GM06990 (cell line): ENCODE results near the gene CACNA1D.

ENCODE experiments used
- DNase-seq: peaks from one replicate; pipeline ENCODE4 v3.0.0-alpha.2; 2011; ENCODE audit not compliant: insufficient read length; ENCODE audit errors: extremely low read depth
- H3K27me3 ChIP-seq: replicated peaks from 2 replicates; pipeline ENCODE4 v1.6.0; 2011; ENCODE audit warnings: low read length; ENCODE audit not compliant: control insufficient read depth, insufficient read depth
- H3K36me3 ChIP-seq: 2 replicates; pipeline ENCODE4 v1.5.1; 2011; ENCODE audit warnings: low read length; ENCODE audit not compliant: control insufficient read depth, insufficient read depth
- H3K4me3 ChIP-seq: replicated peaks from 2 replicates; pipeline ENCODE4 v1.5.1; 2011; ENCODE audit warnings: low read depth, mild to moderate bottlenecking, control low read depth, low read length
- CTCF ChIP-seq: IDR thresholded peaks from 2 replicates; pipeline ENCODE4 v1.5.1; 2011; ENCODE audit warnings: low read length, control low read depth, mild to moderate bottlenecking, inconsistent platforms; ENCODE audit not compliant: insufficient read depth, poor library complexity, severe bottlenecking

Gene CACNA1D

GRCh38 chr3:53860196-53860595 is 365.8 kb downstream of the CACNA1D start:
- no peak overlapping the region for H3K4me3 ChIP-seq
- no peak for DNase-seq
- TF ChIP-seq CTCF, result no peak
- H3K27me3 ChIP-seq, result no peaks in the 10 kb centered on the region
- peaks cover 10% of the 10 kb centered on the region for H3K36me3 ChIP-seq

GRCh38 chr3:53862241-53862640 is 367.8 kb downstream of the CACNA1D start:
- TF ChIP-seq CTCF, result no peak
- Histone ChIP-seq H3K36me3 (peaks cover 11% of the 10 kb centered on the region), H3K27me3 (no peaks in the 10 kb centered on the region), H3K4me3 (no peak overlapping the region)
- DNase-seq, result no peak

GRCh38 chr3:53863145-53863544 is 368.7 kb downstream of the CACNA1D start:
- H3K36me3 ChIP-seq, result peaks cover 15% of the 10 kb centered on the region
- H3K4me3 ChIP-seq, result no peak overlapping the region

More at GRCh38 chr3:53863145-53863544, 368.7 kb downstream of the CACNA1D start:
- H3K27me3 ChIP-seq, result no peaks in the 10 kb centered on the region
- TF ChIP-seq CTCF, result no peak
- DNase-seq, result no peak
